GM12874 (cell line): ENCODE results near the gene ZNF763.

Experiments
- CTCF ChIP-seq: IDR thresholded peaks from 2 replicates; pipeline ENCODE4 v1.5.1; 2011; ENCODE audit warnings: low read depth, mild to moderate bottlenecking, control low read depth, low read length, moderate library complexity; ENCODE audit not compliant: insufficient read depth

The ZNF763 gene

DNA sequence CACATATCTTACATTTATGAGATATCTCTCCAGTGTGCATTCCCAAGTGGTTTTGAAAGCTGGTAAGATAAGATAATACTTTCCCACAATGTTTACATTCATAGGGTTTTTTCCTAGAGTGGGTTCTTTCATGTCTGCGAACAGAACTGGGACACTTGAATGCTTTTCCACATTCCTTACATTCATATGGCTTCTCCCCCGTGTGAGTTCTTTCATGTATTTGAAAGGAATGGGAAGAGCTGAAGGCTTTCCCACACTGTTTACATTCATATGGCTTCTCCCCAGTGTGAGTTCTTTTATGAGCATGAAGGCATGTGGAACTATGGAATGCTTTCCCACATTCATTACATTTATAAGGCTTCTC, 50.9 kb downstream of the ZNF763 start:
- TF ChIP-seq CTCF: no peak
